Activated T-cell treated with anti-CD3 and anti-CD28 coated beads, Interleukin-2, amount 50 U/mL, for 72 hours (primary cell): ENCODE results near the gene TNS3. TPM values are rescaled to one million over a fixed set of nuclear protein-coding genes. Genes with fewer than 3 reads are reported as not detected.

Experiments
- ATAC-seq, 2 donors: fragments of 150-1000 bp; cut with Tn5 transposase; replicated peaks in 1 of 2; 2 replicates each; pipeline ENCODE4 v1.10.0; 2021; ENCODE audit warnings: moderate library complexity in 2 of 2, mild to moderate bottlenecking in 1 of 2
- DNase-seq, 2 donors: peaks; one replicate each; pipeline ENCODE4 v3.0.0; 2021 to 2022; ENCODE audit warnings: mixed read lengths in 1 of 2
- H3K27ac Mint-ChIP-seq: one replicate; pipeline ENCODE4 v1.8.0; 2022; ENCODE audit warnings: mild to moderate bottlenecking, moderate library complexity, mixed read lengths
- H3K27me3 Mint-ChIP-seq: one replicate; pipeline ENCODE4 v1.8.0; 2022; ENCODE audit warnings: low read depth, mixed read lengths
- H3K36me3 Mint-ChIP-seq, 2 donors: one replicate each; pipeline ENCODE4 v1.8.0; 2022; ENCODE audit warnings: mixed read lengths in 2 of 2, mild to moderate bottlenecking in 1 of 2; ENCODE audit not compliant: insufficient read depth in 2 of 2
- H3K4me1 Mint-ChIP-seq: one replicate; pipeline ENCODE4 v1.8.0; 2022; ENCODE audit warnings: low read depth, mixed read lengths
- H3K4me3 Mint-ChIP-seq, 2 donors: one replicate each; pipeline ENCODE4 v1.8.0; 2022; ENCODE audit warnings: mild to moderate bottlenecking in 2 of 2, mixed read lengths in 2 of 2, moderate library complexity in 2 of 2
- H3K9me3 Mint-ChIP-seq, 2 donors: one replicate each; pipeline ENCODE4 v1.8.0; 2022; ENCODE audit warnings: mixed read lengths in 2 of 2
- total RNA-seq, 2 donors: library from RNA; stranded (reverse); gene quantifications; one replicate each; pipeline ENCODE4 v1.2.3, GENCODE V29; 2022

TNS3 gene
- total RNA-seq, 2 donors from 2014 or later: 0.29 to 1.2 TPM

GRCh38 chr7:47420122-47420780 lies 161.7 kb downstream of the TNS3 start:
- H3K27ac Mint-ChIP-seq: no peak overlapping the region
- no peaks in the 10 kb centered on the region for H3K36me3 Mint-ChIP-seq
- H3K4me3 Mint-ChIP-seq: no peak overlapping the region
- ATAC-seq: no peak
- no peaks in the 10 kb centered on the region for H3K27me3 Mint-ChIP-seq
- H3K4me1 Mint-ChIP-seq: no peaks in the 10 kb centered on the region
- no peaks in the 10 kb centered on the region for H3K9me3 Mint-ChIP-seq
- DNase-seq: no peak

GRCh38 chr7:47419471-47419870 lies 162.4 kb downstream of the TNS3 start:
- no peaks in the 10 kb centered on the region for H3K36me3 Mint-ChIP-seq
- H3K27me3 Mint-ChIP-seq: no peaks in the 10 kb centered on the region
- H3K4me3 Mint-ChIP-seq: no peak overlapping the region
- no peaks in the 10 kb centered on the region for H3K9me3 Mint-ChIP-seq
- no peaks in the 10 kb centered on the region for H3K4me1 Mint-ChIP-seq
- no peak overlapping the region for H3K27ac Mint-ChIP-seq
- DNase-seq (no peak), ATAC-seq (no peak)

GRCh38 chr7:47418601-47419309 lies 163.2 kb downstream of the TNS3 start:
- no peaks in the 10 kb centered on the region for H3K36me3 Mint-ChIP-seq
- no peak overlapping the region for H3K27ac Mint-ChIP-seq
- no peaks in the 10 kb centered on the region for H3K9me3 Mint-ChIP-seq
- H3K27me3 Mint-ChIP-seq: no peaks in the 10 kb centered on the region
- no peak overlapping the region for H3K4me3 Mint-ChIP-seq
- no peak for ATAC-seq
- no peak for DNase-seq
- no peaks in the 10 kb centered on the region for H3K4me1 Mint-ChIP-seq

DNA sequence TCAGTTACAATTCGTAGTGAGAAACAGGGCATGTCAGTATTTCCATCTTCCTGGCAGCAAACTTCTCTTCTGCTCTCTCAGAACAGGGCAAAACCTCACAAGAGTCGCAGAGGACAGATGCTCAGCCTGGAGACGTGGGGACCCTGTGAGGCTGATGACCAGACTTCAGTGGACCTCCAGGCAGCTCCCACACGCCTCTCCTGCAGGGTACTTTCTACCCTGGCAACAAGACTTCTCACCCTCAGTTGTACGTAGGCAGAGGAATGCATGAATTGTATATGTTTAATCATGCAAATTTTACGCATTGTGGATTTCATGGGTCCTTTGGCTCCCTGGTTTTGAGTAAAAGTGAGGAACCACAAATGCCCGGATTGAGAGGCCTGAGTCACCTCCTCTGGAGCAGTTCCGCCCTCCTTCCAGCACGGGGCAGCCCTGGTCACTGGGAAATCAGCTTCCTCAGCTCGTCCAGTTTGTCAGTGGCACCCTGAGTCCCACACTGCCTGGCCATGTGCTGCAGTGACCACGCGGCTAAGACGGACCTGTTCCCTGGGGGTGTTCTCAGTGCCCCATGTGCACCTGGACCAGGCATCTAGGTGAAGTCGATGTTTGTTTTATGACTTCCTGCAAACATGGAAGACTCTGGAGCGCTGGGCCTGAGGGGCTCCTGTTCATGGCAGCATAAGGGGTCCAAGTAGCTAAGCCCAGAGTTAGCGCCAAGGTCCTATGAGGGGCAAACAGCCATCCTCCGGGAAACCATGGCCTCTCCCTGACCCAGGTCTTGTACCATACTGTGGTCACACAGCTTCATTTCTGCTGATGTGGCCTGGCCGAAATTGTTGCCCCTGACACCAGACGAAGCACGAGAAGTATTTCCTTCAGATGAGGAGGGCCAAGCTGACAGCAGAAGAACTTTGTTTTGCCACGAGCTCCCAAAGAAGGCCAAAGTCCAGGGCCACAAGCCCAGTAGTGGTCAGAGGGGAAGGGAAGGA lies 165.1 kb downstream of the TNS3 start:
- ATAC-seq: no peak
- H3K27me3 Mint-ChIP-seq: no peaks in the 10 kb centered on the region
- H3K4me1 Mint-ChIP-seq: no peaks in the 10 kb centered on the region
- no peak overlapping the region for H3K27ac Mint-ChIP-seq
- H3K36me3 Mint-ChIP-seq: no peaks in the 10 kb centered on the region
- no peak overlapping the region for H3K4me3 Mint-ChIP-seq
- DNase-seq: no peak
- no peaks in the 10 kb centered on the region for H3K9me3 Mint-ChIP-seq

- H3K4me1 Mint-ChIP-seq: no peaks in the 10 kb centered on the region
- H3K4me3 Mint-ChIP-seq: no peak overlapping the region
- no peak for ATAC-seq
- no peak overlapping the region for H3K27ac Mint-ChIP-seq
- H3K27me3 Mint-ChIP-seq: no peaks in the 10 kb centered on the region
- DNase-seq: no peak
- H3K9me3 Mint-ChIP-seq: no peaks in the 10 kb centered on the region
- H3K36me3 Mint-ChIP-seq: no peaks in the 10 kb centered on the region
Observed at GRCh38 chr7:47415318-47416212, 166.3 kb downstream of the TNS3 start.

DNA sequence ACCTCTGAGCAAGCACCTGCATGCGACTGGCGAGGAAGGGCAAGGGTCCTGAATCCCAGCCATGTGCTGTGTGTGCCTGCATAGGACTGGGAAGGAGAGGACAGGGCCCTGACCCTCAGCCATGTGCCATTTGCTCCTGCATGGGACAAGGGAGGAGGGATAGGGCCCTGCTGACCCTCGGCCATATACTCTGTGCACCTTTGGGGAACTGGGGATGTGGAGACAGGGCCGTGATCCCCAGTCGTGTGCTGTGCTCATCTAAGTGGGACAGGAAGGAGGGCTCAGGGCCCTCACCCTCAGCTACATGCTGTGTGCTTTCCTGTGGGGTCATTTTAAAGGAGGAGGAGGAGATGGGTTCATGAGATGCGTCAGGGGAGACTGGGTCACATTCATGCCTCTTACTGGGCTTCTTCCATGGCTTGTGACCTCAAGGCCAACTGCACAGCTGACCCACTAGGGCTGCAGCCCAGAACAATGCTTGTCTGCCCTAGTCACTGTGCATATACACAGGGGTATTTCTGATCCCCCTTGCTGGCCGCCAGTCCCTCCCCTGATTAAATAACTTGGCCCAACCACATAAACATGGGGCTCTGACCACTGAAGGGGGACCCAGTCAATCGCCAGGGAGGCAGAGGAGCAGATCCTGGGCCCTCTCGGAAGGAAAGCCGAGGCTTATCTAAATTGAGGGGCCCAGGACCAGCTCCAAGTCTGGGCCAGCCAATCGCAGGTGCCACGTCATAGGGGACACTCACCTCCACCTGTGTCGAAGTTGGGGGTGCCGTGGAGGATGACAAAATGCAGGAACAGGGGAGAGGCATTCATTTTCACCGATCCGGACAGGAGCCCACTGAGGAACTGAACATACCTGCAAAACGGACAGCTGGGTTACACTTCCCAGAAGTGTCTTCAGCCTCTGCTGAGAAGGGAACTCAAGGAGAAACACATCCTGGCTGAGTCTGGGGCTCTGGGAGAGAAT lies 167.3 kb downstream of the TNS3 start:
- Mint-ChIP-seq H3K27ac (no peak overlapping the region), H3K4me3 (no peak overlapping the region), H3K36me3 (no peaks in the 10 kb centered on the region), H3K4me1 (no peaks in the 10 kb centered on the region), H3K9me3 (no peaks in the 10 kb centered on the region), H3K27me3 (no peaks in the 10 kb centered on the region)
- DNase-seq (no peak), ATAC-seq (no peak)

DNA sequence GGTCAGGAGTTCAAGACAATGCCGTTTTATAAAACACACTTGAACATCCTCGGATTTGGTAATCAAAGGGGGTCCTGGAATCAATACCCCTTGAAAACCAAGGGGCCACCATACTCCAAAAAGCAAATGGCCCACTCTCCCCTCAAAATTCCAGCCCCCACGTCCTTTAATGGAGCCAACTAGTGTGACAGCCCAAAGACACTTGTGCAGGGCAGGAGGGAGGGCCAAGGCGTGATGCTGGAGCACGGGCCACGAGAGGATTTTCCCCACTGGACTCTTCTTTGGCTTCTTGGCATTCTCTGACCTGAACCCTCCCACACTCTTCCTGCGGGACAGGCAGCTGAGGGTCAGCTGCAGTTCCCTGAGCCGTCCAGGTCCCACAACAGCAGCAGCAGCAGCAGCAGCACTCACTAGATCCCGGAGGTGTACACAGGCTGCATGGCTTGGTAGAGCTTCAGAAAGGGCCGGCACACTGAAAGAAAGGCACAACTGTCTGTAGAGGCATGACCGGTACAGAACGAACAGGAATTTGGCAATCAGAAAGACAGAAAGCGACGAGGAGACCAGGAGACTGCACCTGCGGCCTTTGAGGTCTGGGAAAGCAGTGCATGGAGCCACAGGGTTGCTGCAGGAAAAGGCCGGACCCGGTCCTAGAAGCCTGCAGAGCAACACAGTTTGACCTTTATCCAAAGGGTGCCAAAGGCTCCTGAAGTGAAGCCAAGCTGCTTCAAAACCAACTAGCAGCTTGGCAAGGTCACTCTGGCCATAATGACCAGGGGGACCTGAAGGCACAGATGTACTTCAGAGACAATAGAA lies 168.2 kb downstream of the TNS3 start:
- no peak overlapping the region for H3K27ac Mint-ChIP-seq
- H3K9me3 Mint-ChIP-seq: no peaks in the 10 kb centered on the region
- H3K36me3 Mint-ChIP-seq: no peaks in the 10 kb centered on the region
- no peak overlapping the region for H3K4me3 Mint-ChIP-seq
- no peaks in the 10 kb centered on the region for H3K27me3 Mint-ChIP-seq
- H3K4me1 Mint-ChIP-seq: no peaks in the 10 kb centered on the region
- no peak for ATAC-seq
- no peak for DNase-seq

- Mint-ChIP-seq H3K4me1 (no peaks in the 10 kb centered on the region), H3K36me3 (no peaks in the 10 kb centered on the region), H3K4me3 (no peak overlapping the region), H3K27me3 (no peaks in the 10 kb centered on the region), H3K9me3 (no peaks in the 10 kb centered on the region), H3K27ac (no peak overlapping the region)
- ATAC-seq (no peak), DNase-seq (no peak)
Observed at GRCh38 chr7:47411901-47412300, 170.0 kb downstream of the TNS3 start.

DNA sequence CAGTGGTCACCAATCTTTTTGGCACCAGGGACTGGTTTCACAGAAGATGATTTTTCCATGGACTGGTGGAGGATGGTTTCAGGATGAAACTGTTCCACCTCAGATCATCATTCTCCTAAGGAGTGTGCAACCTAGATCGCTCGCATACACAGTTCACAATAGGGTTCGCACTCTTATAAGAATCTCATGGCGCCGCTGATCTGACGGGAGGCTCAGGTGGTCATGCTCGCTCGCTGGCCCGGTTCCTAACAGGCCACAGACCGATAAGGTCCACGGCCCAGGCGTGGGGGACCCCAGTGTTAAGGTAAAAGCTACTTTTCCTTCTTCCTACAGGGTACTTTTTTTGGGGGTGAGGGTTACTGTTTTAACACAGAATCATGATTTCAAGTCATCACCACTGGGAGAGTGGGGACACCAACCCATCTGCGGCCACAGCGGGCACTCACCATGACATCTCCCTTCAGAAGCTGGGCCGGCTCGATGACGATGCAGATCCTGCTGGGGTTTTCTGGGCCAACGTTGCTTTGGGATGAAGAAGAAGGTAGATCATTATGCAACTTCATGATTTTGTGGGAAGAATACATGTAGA lies 170.5 kb downstream of the TNS3 start:
- H3K27ac Mint-ChIP-seq: no peak overlapping the region
- no peaks in the 10 kb centered on the region for H3K4me1 Mint-ChIP-seq
- H3K27me3 Mint-ChIP-seq: no peaks in the 10 kb centered on the region
- H3K4me3 Mint-ChIP-seq: no peak overlapping the region
- H3K36me3 Mint-ChIP-seq: no peaks in the 10 kb centered on the region
- ATAC-seq (no peak), DNase-seq (no peak)
- no peaks in the 10 kb centered on the region for H3K9me3 Mint-ChIP-seq

DNA sequence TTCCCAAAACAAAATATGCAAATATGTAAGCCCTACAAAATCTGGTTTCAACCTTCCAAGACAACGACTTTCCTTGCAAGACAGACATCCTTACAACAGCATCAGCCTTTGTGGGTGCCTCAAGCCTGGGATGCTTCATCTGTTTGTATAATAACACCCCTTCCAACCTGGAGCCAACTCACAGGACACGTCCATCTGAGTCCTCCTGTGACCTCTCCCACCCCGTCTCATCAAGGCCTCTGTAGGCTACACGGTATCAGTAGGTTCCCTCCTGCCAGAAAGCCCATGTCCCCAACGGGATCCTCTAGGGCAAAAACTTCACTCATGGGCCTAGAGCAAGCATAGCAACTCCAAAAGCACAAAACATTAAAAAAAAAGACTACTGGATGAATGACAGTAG lies 173.2 kb downstream of the TNS3 start:
- H3K36me3 Mint-ChIP-seq: no peaks in the 10 kb centered on the region
- DNase-seq (no peak), ATAC-seq (no peak)
- peaks cover 4% of the 10 kb centered on the region for H3K4me1 Mint-ChIP-seq
- H3K9me3 Mint-ChIP-seq: no peaks in the 10 kb centered on the region
- H3K27me3 Mint-ChIP-seq: peaks cover 1% of the 10 kb centered on the region
- H3K4me3 Mint-ChIP-seq: no peak overlapping the region
- no peak overlapping the region for H3K27ac Mint-ChIP-seq
